K562 (cell line): Measurements from ENCODE around the gene CEP19. TPM values are rescaled to one million over a fixed set of nuclear protein-coding genes. Genes with fewer than 3 reads are reported as not detected.

Source experiments
- ATAC-seq: fragments of 200-7000 bp; cut with Tn5 transposase; 3 replicates; pipeline ENCODE4 v1.9.1; 2020; ENCODE audit warnings: moderate library complexity
- BruUV-seq: library from RNA; stranded (reverse); fragments of 400-500 nt; replicated peaks from 2 replicates; lab custom pipeline; 2021; lab: Mats Ljungman, UMichigan
- CTCF ChIA-PET: fragments of 300-600 bp; formaldehyde crosslinking; extraction: SDS; loops from one replicate; lab custom pipeline; 2021; ENCODE audit warnings: low intra/inter-chr PET ratio; lab: Yijun Ruan, JAX
- POLR2A ChIA-PET: fragments of 300-600, 350-650 bp; sonication (Branson Sonifier 250); formaldehyde crosslinking; extraction: SDS; loops from one replicate; lab custom pipeline; 2021; ENCODE audit warnings: antibody characterized with exemption, inconsistent platforms; lab: Yijun Ruan, JAX
- DNase-seq, 4 experiments: peaks; one replicate each; pipeline versions ENCODE4 v3.0.0 to v3.0.0-alpha.2; 2011 to 2018; ENCODE audit warnings: low spot score in 3 of 4, mixed read lengths in 3 of 4; ENCODE audit errors: extremely low read depth in 1 of 4
- FAIRE-seq: peaks from 2 replicates; lab custom pipeline; 2011; peaks lifted over from hg19 to GRCh38; lab: Jason Lieb, UNC
- H2AFZ ChIP-seq: 2 replicates; pipeline ENCODE4 v1.6.0; 2011; ENCODE audit warnings: low read depth, low read length, control low read depth, inconsistent platforms
- H3K27ac ChIP-seq: fragments of 200-600 bp; 3 replicates; pipeline ENCODE4 v1.8.0; 2011; ENCODE audit warnings: low read depth, mild to moderate bottlenecking, control low read depth, inconsistent platforms, low read length, moderate library complexity, mixed read lengths; ENCODE audit errors: extremely low read depth
- H3K27me3 ChIP-seq, 2 experiments: fragments of 300-600 bp in 1 of 2; 2 replicates in 1 of 2; 3 replicates in 1 of 2; pipeline versions ENCODE4 v1.6.0 to v1.8.0; 2011; ENCODE audit warnings: inconsistent platforms in 2 of 2, low read length in 2 of 2, mild to moderate bottlenecking in 1 of 2, mixed read lengths in 1 of 2, moderate library complexity in 1 of 2; ENCODE audit not compliant: control insufficient read depth in 2 of 2, insufficient read depth in 2 of 2
- H3K36me3 ChIP-seq: fragments of 300-600 bp; 3 replicates; pipeline ENCODE4 v1.8.0; 2011; ENCODE audit warnings: mild to moderate bottlenecking, low read length, inconsistent platforms; ENCODE audit not compliant: control insufficient read depth, insufficient read depth
- H3K4me1 ChIP-seq, 2 experiments: fragments of 200-600 bp in 1 of 2; replicated peaks in 1 of 2; 2 replicates in 1 of 2; 3 replicates in 1 of 2; pipeline versions ENCODE4 v1.5.1 to v1.8.0; 2011; ENCODE audit warnings: inconsistent platforms in 2 of 2, low read length in 2 of 2, mild to moderate bottlenecking in 1 of 2, mixed read lengths in 1 of 2, moderate library complexity in 1 of 2; ENCODE audit not compliant: control insufficient read depth in 2 of 2, insufficient read depth in 2 of 2
- H3K4me2 ChIP-seq: 2 replicates; pipeline ENCODE4 v1.6.1; 2011; ENCODE audit warnings: low read length, control low read depth, inconsistent platforms, mixed read lengths; ENCODE audit not compliant: insufficient read depth
- H3K4me3 ChIP-seq: fragments of 200-600 bp; sonication (generic), shearing (Covaris generic); 2 replicates; pipeline ENCODE4 v1.5.1; 2016; ENCODE audit warnings: control low read depth, inconsistent platforms
- H3K79me2 ChIP-seq: fragments of 200-600 bp; 3 replicates; pipeline ENCODE4 v1.8.0; 2011; ENCODE audit warnings: low read length, inconsistent platforms; ENCODE audit not compliant: control insufficient read depth, insufficient read depth
- H3K9ac ChIP-seq, 2 experiments: 2 replicates each; pipeline versions ENCODE4 v1.6.0 to v1.6.1; 2011; ENCODE audit warnings: low read depth in 2 of 2, low read length in 2 of 2, control low read depth in 1 of 2, inconsistent platforms in 1 of 2, mild to moderate bottlenecking in 1 of 2, mixed read lengths in 1 of 2; ENCODE audit not compliant: insufficient read depth in 1 of 2
- H3K9me1 ChIP-seq: one replicate; pipeline ENCODE4 v1.6.0; 2011; ENCODE audit warnings: inconsistent platforms, mild to moderate bottlenecking, low read length, moderate library complexity; ENCODE audit not compliant: control insufficient read depth, insufficient read depth
- H3K9me3 ChIP-seq: replicated peaks from 2 replicates; pipeline ENCODE4 v1.5.1; 2011; ENCODE audit warnings: low read depth, low read length, inconsistent platforms; ENCODE audit not compliant: control insufficient read depth, insufficient read depth
- H4K20me1 ChIP-seq: replicated peaks from 2 replicates; pipeline ENCODE4 v1.6.1; 2011; ENCODE audit warnings: low read length, inconsistent platforms, mixed read lengths; ENCODE audit not compliant: control insufficient read depth, insufficient read depth
- ARNT ChIP-seq, 2 experiments: fragments of 450-650 bp; IDR thresholded peaks; 2 replicates each; pipeline ENCODE4 v1.6.1; 2016; ENCODE audit warnings: mild to moderate bottlenecking in 1 of 2
- CREB3 ChIP-seq: fragments of 450-650 bp; conservative IDR thresholded peaks from 2 replicates; pipeline ENCODE4 v1.6.1; 2016; ENCODE audit warnings: missing genetic modification characterization, low read depth, mild to moderate bottlenecking, missing compliant biosample characterization, moderate library complexity
- JUN ChIP-seq, 2 experiments: sonication (generic) in 1 of 2; formaldehyde crosslinking in 1 of 2; IDR thresholded peaks; 2 replicates each; pipeline versions ENCODE4 v1.6.1 to v1.8.0; 2012 to 2022; ENCODE audit warnings: borderline replicate concordance in 2 of 2, mild to moderate bottlenecking in 2 of 2, improper control_type of control experiment in 1 of 2, low read depth in 1 of 2, low read length in 1 of 2, missing genetic modification reagents in 1 of 2
- NR2C1 ChIP-seq, 2 experiments: fragments of 450-650 bp; IDR thresholded peaks; 2 replicates each; pipeline ENCODE4 v1.6.1; 2017; ENCODE audit warnings: mild to moderate bottlenecking in 2 of 2, antibody characterized with exemption in 1 of 2, inconsistent platforms in 1 of 2, missing compliant biosample characterization in 1 of 2, missing genetic modification characterization in 1 of 2
- RBBP5 ChIP-seq: fragments of 200-600 bp; sonication (generic); IDR thresholded peaks from 2 replicates; pipeline ENCODE4 v1.6.1; 2012; ENCODE audit warnings: borderline replicate concordance, mild to moderate bottlenecking, low read length, control low read depth, inconsistent platforms; ENCODE audit not compliant: insufficient read depth, poor library complexity, severe bottlenecking
- SPI1 ChIP-seq: IDR thresholded peaks from 2 replicates; pipeline ENCODE4 v1.6.1; 2011; ENCODE audit warnings: low read depth, low read length, control low read depth, borderline replicate concordance
- ZNF512 ChIP-seq: IDR thresholded peaks from 2 replicates; pipeline ENCODE4 v1.6.1; 2016; ENCODE audit warnings: missing genetic modification characterization, missing compliant biosample characterization
- ZSCAN29 ChIP-seq: fragments of 450-650 bp; IDR thresholded peaks from 2 replicates; pipeline ENCODE4 v1.6.1; 2017
- WGBS: fragments of 100-300 bp; shearing (Covaris generic); methylation state at CpG from one replicate; pipeline ENCODE4 v1.1.6; 2016; ENCODE audit warnings: low coverage, mixed read lengths; ENCODE audit not compliant: insufficient coverage; ENCODE audit errors: missing lambda C conversion rate; 5-methylcytosine and 5-hydroxymethylcytosine counted together
- in situ Hi-C: fragments of 300-500 bp; cut with MboI; formaldehyde crosslinking; loops from 4 replicates; pipeline ENCODE4 v1.15.0; 2018; ENCODE audit warnings: inconsistent platforms, mixed read lengths
- intact Hi-C: fragments of 100-400 bp; cut with micrococcal nuclease; formaldehyde crosslinking; loops from 2 replicates; pipeline ENCODE4 v1.14.2; 2022
- polyA plus RNA-seq, 8 experiments: library from polyadenylated mRNA; depleted of rRNA in 4 of 8; stranded (reverse) in 5 of 8; unstranded in 3 of 8; fragments of >200 nt; fragmentation: Nextera tagmentation in 2 of 8; fragmentation: Illumina TruSeq in 1 of 8; extraction: Ambion mirVana in 2 of 8; extraction: Trizol in 1 of 8; gene quantifications; 2 replicates each; pipeline versions ENCODE4 v1.2.1 to v1.2.3, GENCODE V29; 2011 to 2014; ENCODE audit warnings: inconsistent platforms in 1 of 8, missing spikeins in 1 of 8
- total RNA-seq, 7 experiments: library from RNA; depleted of rRNA in 6 of 7; stranded (reverse); fragments of >200 nt in 6 of 7; fragmentation: Illumina TruSeq in 2 of 7; extraction: Trizol in 2 of 7; gene quantifications; 2 replicates each; pipeline versions ENCODE4 v1.2.1 to v1.2.3, GENCODE V29; 2011 to 2021; ENCODE audit warnings: low replicate concordance in 1 of 7
- TF ChIP-seq, protein P1 (sequence below): fragments of 450-650 bp; formaldehyde crosslinking; IDR thresholded peaks from 2 replicates; pipeline ENCODE4 v1.4.0; 2020; ENCODE audit warnings: mild to moderate bottlenecking, moderate library complexity

Gene CEP19
- total and polyA plus RNA-seq, 9 of the 15 experiments (the other 6 are each of a cell fraction or from before 2014, with no cell fraction given), result 2.5 to 4.5 (median 3.7) TPM

DNA sequence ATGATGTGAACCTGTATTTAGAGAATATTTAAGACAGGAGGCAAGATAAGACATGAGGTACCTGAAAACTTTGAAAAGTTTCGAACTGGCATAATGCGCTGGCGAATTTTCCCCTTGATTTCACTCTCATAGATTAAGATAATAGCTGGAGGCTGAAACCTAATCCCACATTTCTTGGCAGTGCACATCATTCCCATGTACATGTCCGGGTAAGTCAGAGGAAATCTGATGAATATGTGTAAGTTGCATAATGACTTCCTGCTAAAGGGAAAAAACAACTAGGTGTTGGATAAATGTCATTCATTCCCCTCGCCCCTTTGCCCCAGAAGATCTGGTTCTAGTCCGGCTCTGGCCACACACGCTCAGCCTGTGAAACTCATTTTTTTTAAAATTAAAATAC lies 3.6 kb downstream of the CEP19 start:
- no peak overlapping the region for H2AFZ ChIP-seq
- ATAC-seq (no peak), DNase-seq (no peak), FAIRE-seq (no peak)
- no peak overlapping the region for H3K4me2 ChIP-seq
- H3K4me1 ChIP-seq, result peaks cover 10 to 21% of the 10 kb centered on the region in 2 experiments
- H3K9ac ChIP-seq, result no peak overlapping the region
- no TSS peak for BruUV-seq
- 63% methylated on average over 7 of the region's 7 CpGs for WGBS
- no peaks in the 10 kb centered on the region for H4K20me1 ChIP-seq
- ChIA-PET POLR2A (no interaction called here), CTCF (no interaction called here)
- H3K36me3 ChIP-seq, result no peaks in the 10 kb centered on the region
- peaks cover 9% of the 10 kb centered on the region for H3K79me2 ChIP-seq
- no peaks in the 10 kb centered on the region for H3K27me3 ChIP-seq
- H3K4me3 ChIP-seq, result no peak overlapping the region
- in situ Hi-C loops (no loop called here), intact Hi-C loops (no loop called here)
- no peaks in the 10 kb centered on the region for H3K9me1 ChIP-seq
- H3K9me3 ChIP-seq, result no peaks in the 10 kb centered on the region
- no peak overlapping the region for H3K27ac ChIP-seq
- TF ChIP-seq ZSCAN29 (no peak), RBBP5 (no peak), CREB3 (tag) (no peak), NR2C1 (IDR thresholded peaks at IDR 0.05) (no peak), NR2C1 (tag; IDR thresholded peaks at IDR 0.05) (no peak), JUN (IDR thresholded peaks at IDR 0.05; ENCODE audit: borderline replicate concordance, low read depth, low read length) (no peak), JUN (CRISPR knock-in tag; IDR thresholded peaks at IDR 0.05; ENCODE audit: borderline replicate concordance) (no peak), ARNT (IDR thresholded peaks at IDR 0.05) (no peak), ZNF512 (no peak), SPI1 (no peak)
- TF ChIP-seq, protein P1, sequence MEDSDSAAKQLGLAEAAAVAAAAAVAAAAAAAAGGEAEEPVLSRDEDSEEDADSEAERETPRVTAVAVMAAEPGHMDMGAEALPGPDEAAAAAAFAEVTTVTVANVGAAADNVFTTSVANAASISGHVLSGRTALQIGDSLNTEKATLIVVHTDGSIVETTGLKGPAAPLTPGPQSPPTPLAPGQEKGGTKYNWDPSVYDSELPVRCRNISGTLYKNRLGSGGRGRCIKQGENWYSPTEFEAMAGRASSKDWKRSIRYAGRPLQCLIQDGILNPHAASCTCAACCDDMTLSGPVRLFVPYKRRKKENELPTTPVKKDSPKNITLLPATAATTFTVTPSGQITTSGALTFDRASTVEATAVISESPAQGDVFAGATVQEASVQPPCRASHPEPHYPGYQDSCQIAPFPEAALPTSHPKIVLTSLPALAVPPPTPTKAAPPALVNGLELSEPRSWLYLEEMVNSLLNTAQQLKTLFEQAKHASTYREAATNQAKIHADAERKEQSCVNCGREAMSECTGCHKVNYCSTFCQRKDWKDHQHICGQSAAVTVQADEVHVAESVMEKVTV (CRISPR knock-in tag), result no peak
